SK-N-SH (cell line): ENCODE results near the gene MAN2C1. TPM values are rescaled to one million over a fixed set of nuclear protein-coding genes. Genes with fewer than 3 reads are reported as not detected.
"Not testable (repeated sequence)": the region's sequence is repeated elsewhere in the genome, so short reads cannot be mapped to it uniquely, and the experiment has no call there.

ENCODE experiments used
- CTCF ChIA-PET: fragments of 300-600, 350-600 bp; formaldehyde crosslinking; extraction: SDS; loops from one replicate; lab custom pipeline; 2021; lab: Yijun Ruan, JAX
- POLR2A ChIA-PET: fragments of 350-600 bp; sonication (Branson Sonifier 250); formaldehyde crosslinking; extraction: SDS; loops from one replicate; lab custom pipeline; 2020; ENCODE audit warnings: antibody characterized with exemption, inconsistent platforms; lab: Yijun Ruan, JAX
- DNase-seq: peaks from one replicate; pipeline ENCODE4 v3.0.0; 2012
- H2AFZ ChIP-seq: fragments of 200-600 bp; sonication (generic); 2 replicates; pipeline ENCODE4 v1.8.1; 2016; ENCODE audit warnings: antibody characterized with exemption, mild to moderate bottlenecking, low read depth
- H3F3A ChIP-seq: fragments of 200-600 bp; sonication (generic); replicated peaks from 2 replicates; pipeline ENCODE3; 2016; ENCODE audit warnings: antibody characterized with exemption, mild to moderate bottlenecking; ENCODE audit not compliant: insufficient read depth
- H3K27ac ChIP-seq, 2 experiments: fragments of 200-500 bp in 1 of 2; fragments of 200-600 bp in 1 of 2; sonication (Bioruptor generic) in 1 of 2; sonication (generic), shearing (Covaris generic) in 1 of 2; 2 replicates each; pipeline versions ENCODE4 v1.5.1 to v1.6.1; 2014 to 2016; ENCODE audit warnings: low read depth in 2 of 2, inconsistent platforms in 1 of 2, low read length in 1 of 2, mild to moderate bottlenecking in 1 of 2, mixed read lengths in 1 of 2
- H3K27me3 ChIP-seq: fragments of 200-600 bp; sonication (generic), shearing (Covaris generic); 2 replicates; pipeline ENCODE4 v1.6.1; 2016; ENCODE audit warnings: mixed run types; ENCODE audit not compliant: insufficient read depth
- H3K36me3 ChIP-seq, 2 experiments: fragments of 200-500 bp in 1 of 2; fragments of 200-600 bp in 1 of 2; sonication (Bioruptor generic) in 1 of 2; sonication (generic) in 1 of 2; replicated peaks in 1 of 2; 2 replicates each; pipeline versions ENCODE3 to v1.5.1; 2014 to 2016; ENCODE audit warnings: low read length in 1 of 2, mild to moderate bottlenecking in 1 of 2; ENCODE audit not compliant: insufficient read depth in 2 of 2, control insufficient read depth in 1 of 2
- H3K4me1 ChIP-seq, 2 experiments: fragments of 200-500 bp in 1 of 2; fragments of 200-600 bp in 1 of 2; sonication (Bioruptor generic) in 1 of 2; sonication (generic), shearing (Covaris generic) in 1 of 2; 2 replicates each; pipeline versions ENCODE4 v1.5.1 to v1.6.1; 2014 to 2016; ENCODE audit warnings: low read depth in 1 of 2, low read length in 1 of 2, mixed run types in 1 of 2; ENCODE audit not compliant: insufficient read depth in 2 of 2, control insufficient read depth in 1 of 2
- H3K4me2 ChIP-seq: fragments of 200-600 bp; sonication (generic), shearing (Covaris generic); 2 replicates; pipeline ENCODE4 v1.6.1; 2017; ENCODE audit warnings: mixed run types
- H3K4me3 ChIP-seq, 2 experiments: fragments of 200-500 bp in 1 of 2; fragments of 200-600 bp in 1 of 2; sonication (Bioruptor generic) in 1 of 2; sonication (generic), shearing (Covaris generic) in 1 of 2; 2 replicates each; pipeline versions ENCODE4 v1.5.1 to v1.8.1; 2014 to 2016; ENCODE audit warnings: low read depth in 2 of 2, inconsistent platforms in 1 of 2, low read length in 1 of 2, mild to moderate bottlenecking in 1 of 2, mixed read lengths in 1 of 2, moderate library complexity in 1 of 2
- H3K79me2 ChIP-seq: fragments of 200-600 bp; sonication (generic); 2 replicates; pipeline ENCODE4 v1.8.1; 2017; ENCODE audit warnings: mild to moderate bottlenecking; ENCODE audit not compliant: insufficient read depth
- H3K9ac ChIP-seq: fragments of 200-600 bp; sonication (generic); 2 replicates; pipeline ENCODE4 v1.6.1; 2017; ENCODE audit warnings: mixed run types
- H3K9me2 ChIP-seq: fragments of 200-600 bp; sonication (generic); 2 replicates; pipeline ENCODE4 v1.6.1; 2017; ENCODE audit warnings: mixed run types
- H3K9me3 ChIP-seq: fragments of 200-600 bp; sonication (generic); 2 replicates; pipeline ENCODE4 v1.6.1; 2017; ENCODE audit warnings: mixed run types, mild to moderate bottlenecking, moderate library complexity
- H4K20me1 ChIP-seq: fragments of 200-600 bp; sonication (generic); 2 replicates; pipeline ENCODE4 v1.6.1; 2017; ENCODE audit warnings: mild to moderate bottlenecking, mixed run types; ENCODE audit not compliant: insufficient read depth
- CHD2 ChIP-seq: fragments of 150-350 bp; IDR thresholded peaks from 2 replicates; pipeline ENCODE4 v1.6.1; 2018; ENCODE audit warnings: low read length; ENCODE audit not compliant: partially characterized antibody
- CTCF ChIP-seq: fragments of 200-600 bp; sonication (generic); IDR thresholded peaks from 2 replicates; pipeline ENCODE4 v1.6.1; 2017; ENCODE audit warnings: antibody characterized with exemption, mild to moderate bottlenecking, moderate library complexity
- ELF1 ChIP-seq: IDR thresholded peaks from 2 replicates; pipeline ENCODE4 v1.4.0; 2012
- EZH2phosphoT487 ChIP-seq: fragments of 200-600 bp; sonication (generic); IDR thresholded peaks from 2 replicates; pipeline ENCODE4 v1.6.1; 2017; ENCODE audit warnings: low read depth, mixed run types, mild to moderate bottlenecking, antibody characterized with exemption, moderate library complexity, borderline replicate concordance
- FOSL2 ChIP-seq: IDR thresholded peaks from 2 replicates; pipeline ENCODE4 v1.4.0; 2012; ENCODE audit warnings: low read depth, mild to moderate bottlenecking, moderate library complexity, borderline replicate concordance
- MEF2A ChIP-seq: IDR thresholded peaks from 2 replicates; pipeline ENCODE4 v1.4.0; 2012; ENCODE audit warnings: low read depth, borderline replicate concordance
- NRF1 ChIP-seq: IDR thresholded peaks from 2 replicates; pipeline ENCODE4 v1.6.1; 2012; ENCODE audit warnings: low read depth, mild to moderate bottlenecking, low read length
- RAD21 ChIP-seq: IDR thresholded peaks from 2 replicates; pipeline ENCODE4 v1.6.1; 2012; ENCODE audit warnings: mild to moderate bottlenecking, low read length
- RXRA ChIP-seq: IDR thresholded peaks from 2 replicates; pipeline ENCODE4 v1.4.0; 2012; ENCODE audit warnings: low read depth, mild to moderate bottlenecking, borderline replicate concordance
- SIN3A ChIP-seq: IDR thresholded peaks from 2 replicates; pipeline ENCODE4 v1.6.1; 2012; ENCODE audit warnings: low read depth, mild to moderate bottlenecking, low read length, moderate library complexity, borderline replicate concordance
- TEAD4 ChIP-seq: IDR thresholded peaks from 2 replicates; pipeline ENCODE4 v1.4.0; 2012; ENCODE audit warnings: mild to moderate bottlenecking, borderline replicate concordance; ENCODE audit not compliant: insufficient read depth
- YY1 ChIP-seq: IDR thresholded peaks from 2 replicates; pipeline ENCODE4 v1.4.0; 2012; ENCODE audit warnings: low read depth, mild to moderate bottlenecking
- WGBS: methylation state at CpG from one replicate; pipeline ENCODE4 v1.1.6; 2017; ENCODE audit warnings: low lambda C conversion rate; 5-methylcytosine and 5-hydroxymethylcytosine counted together
- polyA plus RNA-seq, 3 experiments: library from polyadenylated mRNA; depleted of rRNA; stranded (reverse); fragments of >200 nt; gene quantifications; 2 replicates each; pipeline ENCODE4 v1.2.3, GENCODE V29; 2012
- TF ChIP-seq, protein P1 (sequence below): IDR thresholded peaks from 2 replicates; pipeline ENCODE4; 2012
- TF ChIP-seq, protein P2 (sequence below): IDR thresholded peaks from 2 replicates; pipeline ENCODE4 v1.4.0; 2012; ENCODE audit warnings: low read depth

MAN2C1 gene
- polyA plus RNA-seq, 1 of the 3 experiments (the other 2 are of a cell fraction) = 132 TPM

- TF ChIP-seq CTCF (no peak), FOSL2 (no peak), EZH2phosphoT487 (no peak), MEF2A (no peak)
- TF ChIP-seq, protein P1, sequence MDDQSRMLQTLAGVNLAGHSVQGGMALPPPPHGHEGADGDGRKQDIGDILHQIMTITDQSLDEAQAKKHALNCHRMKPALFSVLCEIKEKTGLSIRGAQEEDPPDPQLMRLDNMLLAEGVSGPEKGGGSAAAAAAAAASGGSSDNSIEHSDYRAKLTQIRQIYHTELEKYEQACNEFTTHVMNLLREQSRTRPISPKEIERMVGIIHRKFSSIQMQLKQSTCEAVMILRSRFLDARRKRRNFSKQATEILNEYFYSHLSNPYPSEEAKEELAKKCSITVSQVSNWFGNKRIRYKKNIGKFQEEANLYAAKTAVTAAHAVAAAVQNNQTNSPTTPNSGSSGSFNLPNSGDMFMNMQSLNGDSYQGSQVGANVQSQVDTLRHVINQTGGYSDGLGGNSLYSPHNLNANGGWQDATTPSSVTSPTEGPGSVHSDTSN = no peak
These were observed 21.6 kb downstream of the MAN2C1 start, which contains the start of gene NEIL1 (continued) for GRCh38 chr15:75346796-75347221.

GRCh38 chr15:75343953-75344352 is 24.5 kb downstream of the MAN2C1 start:
- H3K9me2 ChIP-seq, H3K27me3 ChIP-seq, H3K27ac ChIP-seq, H3K9me3 ChIP-seq, H3K4me3 ChIP-seq, POLR2A ChIA-PET, DNase-seq, H3K4me2 ChIP-seq, CTCF ChIA-PET, H3K4me1 ChIP-seq, H2AFZ ChIP-seq, H3K9ac ChIP-seq, H4K20me1 ChIP-seq, H3K79me2 ChIP-seq: not testable (repeated sequence)
- Histone ChIP-seq H3F3A (peaks cover 15% of the 10 kb centered on the region), H3K36me3 (peaks cover 0 to 13% of the 10 kb centered on the region in 2 experiments)
- 80% methylated on average over 8 of the region's 8 CpGs for WGBS

- no peak overlapping the region for H3K4me3 ChIP-seq
- 83% methylated on average over 6 of the region's 6 CpGs for WGBS
- ChIA-PET POLR2A (no interaction called here), CTCF (no interaction called here)
- H4K20me1 ChIP-seq = no peaks in the 10 kb centered on the region
- no peak overlapping the region for H3K4me2 ChIP-seq
- no peak overlapping the region for H2AFZ ChIP-seq
- peaks cover 15% of the 10 kb centered on the region for H3F3A ChIP-seq
- no peaks in the 10 kb centered on the region for H3K27me3 ChIP-seq
- TF ChIP-seq YY1 (no peak), SIN3A (no peak), CHD2 (no peak), ELF1 (no peak), RXRA (no peak), RAD21 (no peak), NRF1 (no peak), TEAD4 (no peak)
- TF ChIP-seq, protein P2, sequence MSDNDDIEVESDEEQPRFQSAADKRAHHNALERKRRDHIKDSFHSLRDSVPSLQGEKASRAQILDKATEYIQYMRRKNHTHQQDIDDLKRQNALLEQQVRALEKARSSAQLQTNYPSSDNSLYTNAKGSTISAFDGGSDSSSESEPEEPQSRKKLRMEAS = no peak
- H3K27ac ChIP-seq = no peak overlapping the region
- no peak for DNase-seq
- H3K36me3 ChIP-seq = peaks cover 0 to 16% of the 10 kb centered on the region in 2 experiments
- H3K4me1 ChIP-seq = peaks cover 0 to 4% of the 10 kb centered on the region in 2 experiments; a peak in 1 of 4 replicates
- H3K9ac ChIP-seq = no peak overlapping the region
- peaks cover 2% of the 10 kb centered on the region; the same call in 1 of the 2 replicates for H3K79me2 ChIP-seq
- H3K9me3 ChIP-seq = no peaks in the 10 kb centered on the region
- no peaks in the 10 kb centered on the region for H3K9me2 ChIP-seq
These were observed 26.2 kb downstream of the MAN2C1 start for GRCh38 chr15:75342221-75342620.
